Measurements from ENCODE around the gene ITPR1.

Gene ITPR1

DNA sequence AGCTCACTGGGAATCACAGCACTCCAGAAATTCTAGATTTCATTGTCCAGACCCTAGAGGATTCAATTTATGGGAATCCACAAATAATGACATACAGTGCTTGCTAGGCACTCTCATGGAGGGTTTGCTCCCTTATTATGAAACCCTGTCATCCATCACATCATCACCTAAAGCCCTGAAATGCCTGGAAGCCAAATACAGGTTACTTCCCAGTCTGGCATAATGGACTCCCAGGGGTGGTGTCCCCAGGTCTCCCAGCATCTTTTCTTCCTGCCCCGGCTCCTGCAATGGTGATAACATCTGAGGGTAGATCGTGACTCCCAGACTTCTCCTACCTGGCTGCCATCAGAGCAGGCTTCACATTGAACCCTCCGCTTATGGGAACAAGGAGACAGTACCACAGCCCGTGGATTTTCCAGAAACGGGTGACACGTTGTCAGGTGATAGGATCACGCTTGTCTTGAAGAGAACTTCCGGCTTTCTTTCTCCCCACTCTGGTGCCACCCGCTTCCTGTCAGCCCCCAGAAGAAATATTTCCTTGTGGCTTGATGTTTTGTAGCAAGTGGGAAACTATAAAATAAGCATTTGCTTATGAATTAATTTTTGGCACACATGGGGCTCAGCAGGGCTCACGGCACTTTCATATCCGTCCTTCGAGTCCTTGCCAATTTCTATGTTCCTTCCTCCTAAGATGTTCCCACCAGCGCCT is 247.4 kb downstream of the ITPR1 start:
- no peak for ATAC-seq
- TF ChIP-seq TCF4 (CRISPR knock-in tag; IDR thresholded peaks at IDR 0.05; ENCODE audit: borderline replicate concordance) (no peak), BACH2 (CRISPR knock-in tag; IDR thresholded peaks at IDR 0.05; ENCODE audit: borderline replicate concordance) (no peak), ESRRG (CRISPR knock-in tag; IDR thresholded peaks at IDR 0.05) (no peak), ZFP30 (CRISPR knock-in tag; IDR thresholded peaks at IDR 0.05) (no peak), ISL1 (CRISPR knock-in tag; IDR thresholded peaks at IDR 0.05) (no peak), PPARA (CRISPR knock-in tag; IDR thresholded peaks at IDR 0.05; ENCODE audit: borderline replicate concordance) (no peak), ZNF8 (CRISPR knock-in tag; IDR thresholded peaks at IDR 0.05) (no peak)
- TF ChIP-seq, protein P1, sequence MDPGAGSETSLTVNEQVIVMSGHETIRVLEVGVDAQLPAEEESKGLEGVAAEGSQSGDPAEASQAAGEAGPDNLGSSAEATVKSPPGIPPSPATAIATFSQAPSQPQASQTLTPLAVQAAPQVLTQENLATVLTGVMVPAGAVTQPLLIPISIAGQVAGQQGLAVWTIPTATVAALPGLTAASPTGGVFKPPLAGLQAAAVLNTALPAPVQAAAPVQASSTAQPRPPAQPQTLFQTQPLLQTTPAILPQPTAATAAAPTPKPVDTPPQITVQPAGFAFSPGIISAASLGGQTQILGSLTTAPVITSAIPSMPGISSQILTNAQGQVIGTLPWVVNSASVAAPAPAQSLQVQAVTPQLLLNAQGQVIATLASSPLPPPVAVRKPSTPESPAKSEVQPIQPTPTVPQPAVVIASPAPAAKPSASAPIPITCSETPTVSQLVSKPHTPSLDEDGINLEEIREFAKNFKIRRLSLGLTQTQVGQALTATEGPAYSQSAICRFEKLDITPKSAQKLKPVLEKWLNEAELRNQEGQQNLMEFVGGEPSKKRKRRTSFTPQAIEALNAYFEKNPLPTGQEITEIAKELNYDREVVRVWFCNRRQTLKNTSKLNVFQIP (CRISPR knock-in tag; IDR thresholded peaks at IDR 0.05; ENCODE audit: borderline replicate concordance, low read depth), result no peak
- TF ChIP-seq, protein P2, sequence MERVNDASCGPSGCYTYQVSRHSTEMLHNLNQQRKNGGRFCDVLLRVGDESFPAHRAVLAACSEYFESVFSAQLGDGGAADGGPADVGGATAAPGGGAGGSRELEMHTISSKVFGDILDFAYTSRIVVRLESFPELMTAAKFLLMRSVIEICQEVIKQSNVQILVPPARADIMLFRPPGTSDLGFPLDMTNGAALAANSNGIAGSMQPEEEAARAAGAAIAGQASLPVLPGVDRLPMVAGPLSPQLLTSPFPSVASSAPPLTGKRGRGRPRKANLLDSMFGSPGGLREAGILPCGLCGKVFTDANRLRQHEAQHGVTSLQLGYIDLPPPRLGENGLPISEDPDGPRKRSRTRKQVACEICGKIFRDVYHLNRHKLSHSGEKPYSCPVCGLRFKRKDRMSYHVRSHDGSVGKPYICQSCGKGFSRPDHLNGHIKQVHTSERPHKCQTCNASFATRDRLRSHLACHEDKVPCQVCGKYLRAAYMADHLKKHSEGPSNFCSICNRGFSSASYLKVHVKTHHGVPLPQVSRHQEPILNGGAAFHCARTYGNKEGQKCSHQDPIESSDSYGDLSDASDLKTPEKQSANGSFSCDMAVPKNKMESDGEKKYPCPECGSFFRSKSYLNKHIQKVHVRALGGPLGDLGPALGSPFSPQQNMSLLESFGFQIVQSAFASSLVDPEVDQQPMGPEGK (CRISPR knock-in tag; IDR thresholded peaks at IDR 0.05; ENCODE audit: borderline replicate concordance), result no peak
- TF ChIP-seq, protein P3, sequence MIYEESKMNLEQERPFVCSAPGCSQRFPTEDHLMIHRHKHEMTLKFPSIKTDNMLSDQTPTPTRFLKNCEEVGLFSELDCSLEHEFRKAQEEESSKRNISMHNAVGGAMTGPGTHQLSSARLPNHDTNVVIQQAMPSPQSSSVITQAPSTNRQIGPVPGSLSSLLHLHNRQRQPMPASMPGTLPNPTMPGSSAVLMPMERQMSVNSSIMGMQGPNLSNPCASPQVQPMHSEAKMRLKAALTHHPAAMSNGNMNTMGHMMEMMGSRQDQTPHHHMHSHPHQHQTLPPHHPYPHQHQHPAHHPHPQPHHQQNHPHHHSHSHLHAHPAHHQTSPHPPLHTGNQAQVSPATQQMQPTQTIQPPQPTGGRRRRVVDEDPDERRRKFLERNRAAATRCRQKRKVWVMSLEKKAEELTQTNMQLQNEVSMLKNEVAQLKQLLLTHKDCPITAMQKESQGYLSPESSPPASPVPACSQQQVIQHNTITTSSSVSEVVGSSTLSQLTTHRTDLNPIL (CRISPR knock-in tag; IDR thresholded peaks at IDR 0.05; ENCODE audit: low read depth), result no peak

DNA sequence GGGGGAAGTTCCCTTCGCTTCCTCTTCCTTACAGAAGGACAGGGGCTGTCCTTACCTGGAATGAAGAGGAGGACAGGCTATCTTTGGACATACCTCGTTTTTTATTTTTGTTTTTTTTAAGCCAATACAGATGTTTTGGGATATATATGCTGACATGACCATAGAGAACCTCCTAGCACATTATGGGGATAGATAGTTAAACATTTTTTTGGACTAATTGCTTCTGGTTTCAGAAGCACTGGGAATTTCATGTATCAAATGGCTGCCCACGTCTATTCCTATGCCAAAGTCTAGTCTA is 247.9 kb downstream of the ITPR1 start:
- TF ChIP-seq, protein P4, sequence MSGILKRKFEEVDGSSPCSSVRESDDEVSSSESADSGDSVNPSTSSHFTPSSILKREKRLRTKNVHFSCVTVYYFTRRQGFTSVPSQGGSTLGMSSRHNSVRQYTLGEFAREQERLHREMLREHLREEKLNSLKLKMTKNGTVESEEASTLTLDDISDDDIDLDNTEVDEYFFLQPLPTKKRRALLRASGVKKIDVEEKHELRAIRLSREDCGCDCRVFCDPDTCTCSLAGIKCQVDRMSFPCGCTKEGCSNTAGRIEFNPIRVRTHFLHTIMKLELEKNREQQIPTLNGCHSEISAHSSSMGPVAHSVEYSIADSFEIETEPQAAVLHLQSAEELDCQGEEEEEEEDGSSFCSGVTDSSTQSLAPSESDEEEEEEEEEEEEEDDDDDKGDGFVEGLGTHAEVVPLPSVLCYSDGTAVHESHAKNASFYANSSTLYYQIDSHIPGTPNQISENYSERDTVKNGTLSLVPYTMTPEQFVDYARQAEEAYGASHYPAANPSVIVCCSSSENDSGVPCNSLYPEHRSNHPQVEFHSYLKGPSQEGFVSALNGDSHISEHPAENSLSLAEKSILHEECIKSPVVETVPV (CRISPR knock-in tag; IDR thresholded peaks at IDR 0.05), result no peak
- no peak for TF ChIP-seq ZC3H10 (CRISPR knock-in tag; IDR thresholded peaks at IDR 0.05)
- TF ChIP-seq TCF4 (CRISPR knock-in tag; IDR thresholded peaks at IDR 0.05; ENCODE audit: borderline replicate concordance), result no peak
- no peak for TF ChIP-seq ZNF70 (CRISPR knock-in tag; IDR thresholded peaks at IDR 0.05)
- ATAC-seq, result no peak

DNA sequence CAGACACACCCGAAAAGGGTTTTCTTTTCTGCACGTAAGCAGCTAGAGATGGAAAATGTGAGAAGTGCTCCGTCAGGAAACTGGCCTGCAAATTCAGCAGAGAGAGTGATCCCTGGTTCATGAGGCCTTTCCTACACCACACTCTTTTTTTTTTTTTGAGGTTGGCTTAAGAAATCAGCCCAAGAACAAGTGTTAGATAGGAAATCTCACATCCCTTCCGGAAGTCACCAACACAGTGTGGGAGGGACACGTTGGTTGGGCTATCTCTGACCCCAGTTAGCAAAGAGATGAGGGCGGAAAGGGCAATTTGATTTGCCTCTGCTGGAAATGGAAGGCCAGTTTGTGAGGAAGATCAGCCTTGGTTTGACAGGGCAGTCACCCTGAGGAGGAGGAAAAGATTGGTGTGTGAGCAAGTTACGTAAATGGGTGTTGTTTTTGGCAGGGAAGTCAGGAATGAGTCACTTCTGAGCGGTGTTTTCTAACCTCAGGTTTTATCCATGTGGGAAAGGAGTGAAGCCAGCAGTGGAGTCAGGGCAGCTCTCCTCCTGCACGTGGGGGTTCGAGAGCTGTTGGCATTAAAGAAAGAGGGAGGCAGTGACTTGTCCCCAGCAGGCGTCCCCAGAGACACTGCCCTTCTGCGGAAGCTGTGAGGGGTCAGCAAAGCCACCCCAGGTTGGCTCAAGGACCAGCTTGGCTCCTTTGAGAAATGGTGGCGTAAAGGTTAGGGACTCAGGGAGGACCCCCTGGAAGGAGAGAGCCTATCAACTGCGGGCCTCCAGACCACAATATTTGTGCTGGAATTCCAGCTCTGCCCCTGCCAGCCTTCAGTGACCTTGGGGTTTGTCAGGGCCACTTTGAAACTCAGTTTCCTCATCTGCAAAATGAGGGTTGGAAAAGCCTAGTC is 248.5 kb downstream of the ITPR1 start:
- peak; percentile 96 for ATAC-seq
- TF ChIP-seq ZFP3 (CRISPR knock-in tag; IDR thresholded peaks at IDR 0.05), result peak; percentile 64
- TF ChIP-seq, protein P5, sequence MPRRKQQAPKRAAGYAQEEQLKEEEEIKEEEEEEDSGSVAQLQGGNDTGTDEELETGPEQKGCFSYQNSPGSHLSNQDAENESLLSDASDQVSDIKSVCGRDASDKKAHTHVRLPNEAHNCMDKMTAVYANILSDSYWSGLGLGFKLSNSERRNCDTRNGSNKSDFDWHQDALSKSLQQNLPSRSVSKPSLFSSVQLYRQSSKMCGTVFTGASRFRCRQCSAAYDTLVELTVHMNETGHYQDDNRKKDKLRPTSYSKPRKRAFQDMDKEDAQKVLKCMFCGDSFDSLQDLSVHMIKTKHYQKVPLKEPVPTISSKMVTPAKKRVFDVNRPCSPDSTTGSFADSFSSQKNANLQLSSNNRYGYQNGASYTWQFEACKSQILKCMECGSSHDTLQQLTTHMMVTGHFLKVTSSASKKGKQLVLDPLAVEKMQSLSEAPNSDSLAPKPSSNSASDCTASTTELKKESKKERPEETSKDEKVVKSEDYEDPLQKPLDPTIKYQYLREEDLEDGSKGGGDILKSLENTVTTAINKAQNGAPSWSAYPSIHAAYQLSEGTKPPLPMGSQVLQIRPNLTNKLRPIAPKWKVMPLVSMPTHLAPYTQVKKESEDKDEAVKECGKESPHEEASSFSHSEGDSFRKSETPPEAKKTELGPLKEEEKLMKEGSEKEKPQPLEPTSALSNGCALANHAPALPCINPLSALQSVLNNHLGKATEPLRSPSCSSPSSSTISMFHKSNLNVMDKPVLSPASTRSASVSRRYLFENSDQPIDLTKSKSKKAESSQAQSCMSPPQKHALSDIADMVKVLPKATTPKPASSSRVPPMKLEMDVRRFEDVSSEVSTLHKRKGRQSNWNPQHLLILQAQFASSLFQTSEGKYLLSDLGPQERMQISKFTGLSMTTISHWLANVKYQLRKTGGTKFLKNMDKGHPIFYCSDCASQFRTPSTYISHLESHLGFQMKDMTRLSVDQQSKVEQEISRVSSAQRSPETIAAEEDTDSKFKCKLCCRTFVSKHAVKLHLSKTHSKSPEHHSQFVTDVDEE (CRISPR knock-in tag; IDR thresholded peaks at IDR 0.05), result no peak
- peak; percentile 68; the same call in 1 of the 2 replicates for TF ChIP-seq ZC3H10 (CRISPR knock-in tag; IDR thresholded peaks at IDR 0.05)
- TF ChIP-seq TOX (CRISPR knock-in tag; IDR thresholded peaks at IDR 0.05; ENCODE audit: borderline replicate concordance), result peak; percentile 75; the same call in 1 of the 2 replicates
- no peak for TF ChIP-seq ARNTL (CRISPR knock-in tag; IDR thresholded peaks at IDR 0.05; ENCODE audit: borderline replicate concordance, low read depth)
- TF ChIP-seq, protein P2 (CRISPR knock-in tag; IDR thresholded peaks at IDR 0.05; ENCODE audit: borderline replicate concordance), result peak; percentile 59; the same call in 1 of the 2 replicates
- TF ChIP-seq OSR1 (CRISPR knock-in tag; IDR thresholded peaks at IDR 0.05), result no peak
- TF ChIP-seq, protein P3 (CRISPR knock-in tag; IDR thresholded peaks at IDR 0.05; ENCODE audit: low read depth), result 0 out of 2 replicates have a peak, but pooled peaks have one; percentile 54
- 0 out of 2 replicates have a peak, but pooled peaks have one; percentile 40 for TF ChIP-seq SNAI2 (CRISPR knock-in tag; IDR thresholded peaks at IDR 0.05)
- TF ChIP-seq ISL1 (CRISPR knock-in tag; IDR thresholded peaks at IDR 0.05), result peak; percentile 46; the same call in 1 of the 2 replicates

All from SK-N-SH treated with all-trans-retinoic acid at 6 μM for 48 hours (cell line).